Glutamatergic neuron (in vitro differentiated cells): ENCODE data around the gene EMILIN1. TPM values are rescaled to one million over a fixed set of nuclear protein-coding genes. Genes with fewer than 3 reads are reported as not detected.

Experiments used
- DNase-seq: peaks from one replicate; pipeline ENCODE4 v3.0.0; 2022
- H3K27ac Mint-ChIP-seq: one replicate; pipeline ENCODE4 v1.8.0; 2020; ENCODE audit warnings: mild to moderate bottlenecking, mixed read lengths, inconsistent platforms; ENCODE audit not compliant: unreplicated experiment
- H3K27me3 Mint-ChIP-seq: one replicate; pipeline ENCODE4 v1.8.0; 2020; ENCODE audit warnings: mild to moderate bottlenecking, moderate library complexity, mixed read lengths, inconsistent platforms; ENCODE audit not compliant: unreplicated experiment
- H3K36me3 Mint-ChIP-seq: one replicate; pipeline ENCODE4 v1.8.0; 2020; ENCODE audit warnings: mild to moderate bottlenecking, mixed read lengths, inconsistent platforms; ENCODE audit not compliant: unreplicated experiment
- H3K4me1 Mint-ChIP-seq: one replicate; pipeline ENCODE4 v1.8.0; 2020; ENCODE audit warnings: mild to moderate bottlenecking, low read depth, mixed read lengths, inconsistent platforms; ENCODE audit not compliant: unreplicated experiment
- H3K4me3 Mint-ChIP-seq: one replicate; pipeline ENCODE4 v1.8.0; 2020; ENCODE audit warnings: mild to moderate bottlenecking, mixed read lengths, inconsistent platforms; ENCODE audit not compliant: unreplicated experiment
- H3K9me3 Mint-ChIP-seq: one replicate; pipeline ENCODE4 v1.8.0; 2020; ENCODE audit warnings: mild to moderate bottlenecking, moderate library complexity, mixed read lengths, inconsistent platforms; ENCODE audit not compliant: unreplicated experiment
- total RNA-seq: library from RNA; stranded (reverse); fragmentation: NEBNext Ultra II Directional; extraction: Animal tissue kit (Norgen Biotek cat#: 25700); gene quantifications from one replicate; pipeline ENCODE4 v1.2.1, GENCODE V29; 2021; ENCODE audit not compliant: unreplicated experiment
- TF ChIP-seq, protein P1 (sequence below): fragments of 200-600 bp; sonication (generic); IDR thresholded peaks from one replicate; pipeline ENCODE4 v1.5.0; 2021; ENCODE audit not compliant: partially characterized antibody, unreplicated experiment

EMILIN1 gene
- total RNA-seq, 1 donor from 2014 or later = 3.2 TPM

DNA sequence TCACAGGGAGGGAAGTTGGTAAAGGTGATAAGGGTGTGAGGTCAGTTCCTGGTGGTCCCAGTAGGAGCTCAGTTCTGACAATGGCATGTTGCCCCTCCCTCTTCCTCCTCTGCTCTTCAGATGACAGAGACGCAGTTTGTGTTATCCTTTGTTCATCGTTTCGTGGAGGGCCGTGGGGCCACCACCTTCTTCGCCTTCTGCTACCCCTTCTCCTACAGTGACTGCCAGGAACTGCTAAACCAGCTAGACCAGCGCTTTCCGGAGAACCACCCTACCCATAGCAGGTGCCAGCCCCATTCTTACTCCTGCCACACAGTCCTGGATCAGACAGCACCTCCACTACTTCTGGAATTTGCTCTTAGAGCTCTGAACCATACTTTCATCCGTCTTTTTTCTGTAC, 24.6 kb upstream of the EMILIN1 start:
- DNase-seq = no peak
- Mint-ChIP-seq H3K4me3 (peak overlapping the region; percentile 10), H3K27me3 (peaks cover 25% of the 10 kb centered on the region), H3K4me1 (peaks cover 7% of the 10 kb centered on the region), H3K9me3 (peaks cover 23% of the 10 kb centered on the region), H3K27ac (no peak overlapping the region), H3K36me3 (peaks cover 9% of the 10 kb centered on the region)
- TF ChIP-seq, protein P1, sequence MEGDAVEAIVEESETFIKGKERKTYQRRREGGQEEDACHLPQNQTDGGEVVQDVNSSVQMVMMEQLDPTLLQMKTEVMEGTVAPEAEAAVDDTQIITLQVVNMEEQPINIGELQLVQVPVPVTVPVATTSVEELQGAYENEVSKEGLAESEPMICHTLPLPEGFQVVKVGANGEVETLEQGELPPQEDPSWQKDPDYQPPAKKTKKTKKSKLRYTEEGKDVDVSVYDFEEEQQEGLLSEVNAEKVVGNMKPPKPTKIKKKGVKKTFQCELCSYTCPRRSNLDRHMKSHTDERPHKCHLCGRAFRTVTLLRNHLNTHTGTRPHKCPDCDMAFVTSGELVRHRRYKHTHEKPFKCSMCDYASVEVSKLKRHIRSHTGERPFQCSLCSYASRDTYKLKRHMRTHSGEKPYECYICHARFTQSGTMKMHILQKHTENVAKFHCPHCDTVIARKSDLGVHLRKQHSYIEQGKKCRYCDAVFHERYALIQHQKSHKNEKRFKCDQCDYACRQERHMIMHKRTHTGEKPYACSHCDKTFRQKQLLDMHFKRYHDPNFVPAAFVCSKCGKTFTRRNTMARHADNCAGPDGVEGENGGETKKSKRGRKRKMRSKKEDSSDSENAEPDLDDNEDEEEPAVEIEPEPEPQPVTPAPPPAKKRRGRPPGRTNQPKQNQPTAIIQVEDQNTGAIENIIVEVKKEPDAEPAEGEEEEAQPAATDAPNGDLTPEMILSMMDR = no peak

DNA sequence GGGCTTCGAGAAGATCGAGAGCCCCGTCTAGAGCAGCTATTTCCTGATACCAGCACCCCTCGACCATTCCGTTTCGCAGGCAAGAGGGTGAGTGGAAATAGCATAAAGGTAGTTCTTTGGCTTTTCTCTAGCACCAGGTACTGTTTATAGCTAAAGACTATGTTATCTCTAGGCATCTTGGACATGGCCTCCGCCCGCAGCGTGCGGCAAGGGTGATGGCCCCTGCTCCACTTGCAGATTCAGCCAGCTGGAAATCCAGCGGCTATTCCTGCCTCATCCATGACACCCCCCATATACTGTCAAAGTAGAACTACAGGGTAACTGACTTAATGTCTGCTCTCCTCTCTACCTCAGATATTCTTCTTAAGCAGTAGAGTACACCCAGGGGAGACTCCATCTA, 23.7 kb upstream of the EMILIN1 start:
- H3K4me3 Mint-ChIP-seq = peak overlapping the region; percentile 2
- peaks cover 3% of the 10 kb centered on the region for H3K4me1 Mint-ChIP-seq
- no peak for DNase-seq
- no peak overlapping the region for H3K27ac Mint-ChIP-seq
- TF ChIP-seq, protein P1 = no peak
- H3K27me3 Mint-ChIP-seq = peaks cover 20% of the 10 kb centered on the region
- peaks cover 17% of the 10 kb centered on the region for H3K9me3 Mint-ChIP-seq
- H3K36me3 Mint-ChIP-seq = peaks cover 9% of the 10 kb centered on the region

DNA sequence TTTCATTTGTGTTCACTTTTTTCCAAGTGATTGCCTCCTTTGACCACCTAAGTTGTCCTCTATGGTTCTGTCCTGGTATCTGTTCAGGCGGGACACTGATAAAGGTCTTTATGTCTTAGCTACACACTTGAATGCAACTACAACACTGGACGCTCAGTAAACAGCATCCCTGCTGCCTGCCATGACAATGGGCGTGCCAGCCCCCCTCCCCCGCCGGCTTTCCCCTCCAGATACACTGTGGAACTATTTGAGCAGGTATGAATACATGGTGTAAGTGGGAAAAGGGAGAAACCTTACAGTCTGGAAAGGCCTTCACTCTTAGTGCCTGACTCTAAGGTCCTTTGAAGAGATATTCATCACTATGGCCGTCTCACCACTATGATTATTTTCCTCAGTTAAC, 21.2 kb upstream of the EMILIN1 start:
- Mint-ChIP-seq H3K27ac (no peak overlapping the region), H3K9me3 (peaks cover 3% of the 10 kb centered on the region), H3K4me3 (no peak overlapping the region), H3K27me3 (peaks cover 7% of the 10 kb centered on the region), H3K36me3 (no peaks in the 10 kb centered on the region), H3K4me1 (no peaks in the 10 kb centered on the region)
- TF ChIP-seq, protein P1 = no peak
- no peak for DNase-seq

DNA sequence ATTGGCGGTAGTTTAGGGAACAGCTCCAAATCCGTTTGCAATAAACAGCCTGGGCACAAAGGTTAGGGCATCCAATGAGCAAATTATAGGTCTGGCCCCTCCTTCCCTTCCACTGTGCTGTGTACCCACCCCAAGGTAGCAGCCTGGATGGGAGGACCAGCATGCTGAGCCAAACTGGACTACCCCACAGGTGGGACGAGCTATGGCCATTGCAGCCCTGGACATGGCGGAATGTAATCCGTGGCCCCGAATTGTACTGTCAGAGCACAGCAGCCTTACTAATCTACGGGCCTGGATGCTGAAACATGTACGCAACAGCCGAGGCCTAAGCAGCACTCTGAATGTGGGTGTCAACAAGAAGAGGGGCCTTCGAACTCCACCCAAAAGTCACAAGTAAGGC, 20.2 kb upstream of the EMILIN1 start:
- TF ChIP-seq, protein P1 = no peak
- H3K9me3 Mint-ChIP-seq = no peaks in the 10 kb centered on the region
- H3K4me3 Mint-ChIP-seq = no peak overlapping the region
- DNase-seq = no peak
- peaks cover 5% of the 10 kb centered on the region for H3K36me3 Mint-ChIP-seq
- no peak overlapping the region for H3K27ac Mint-ChIP-seq
- peaks cover 4% of the 10 kb centered on the region for H3K27me3 Mint-ChIP-seq
- H3K4me1 Mint-ChIP-seq = no peaks in the 10 kb centered on the region

DNA sequence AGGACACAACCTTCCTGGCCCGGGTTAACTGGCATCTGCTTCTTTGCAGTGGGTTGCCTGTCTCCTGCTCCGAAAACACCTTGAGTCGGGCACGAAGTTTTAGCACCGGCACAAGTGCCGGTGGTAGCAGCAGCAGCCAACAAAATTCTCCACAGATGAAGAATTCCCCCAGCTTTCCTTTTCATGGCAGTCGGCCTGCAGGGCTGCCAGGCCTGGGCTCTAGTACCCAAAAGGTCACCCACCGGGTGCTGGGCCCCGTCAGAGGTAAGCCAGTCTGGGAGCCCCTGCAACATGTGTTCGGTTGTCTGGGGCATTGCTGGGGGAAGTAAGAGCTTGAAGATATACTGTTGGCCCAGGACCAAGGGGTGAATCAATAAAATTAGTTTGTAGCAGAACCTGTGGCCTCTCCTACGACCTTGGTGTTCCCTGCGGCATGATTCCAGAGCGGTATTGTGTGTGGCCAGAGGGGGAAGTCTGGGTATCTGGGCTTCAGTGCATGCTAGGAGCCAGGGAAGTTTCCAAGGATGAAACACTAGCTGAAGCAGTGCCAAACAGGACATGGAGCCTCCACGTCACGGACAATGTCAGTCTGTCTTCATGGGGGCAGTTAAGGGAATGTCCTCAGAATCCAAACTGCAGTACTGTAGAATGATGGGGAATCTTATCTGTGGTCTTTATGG, 19.1 kb upstream of the EMILIN1 start:
- TF ChIP-seq, protein P1 = no peak
- DNase-seq = no peak
- Mint-ChIP-seq H3K9me3 (no peaks in the 10 kb centered on the region), H3K27me3 (no peaks in the 10 kb centered on the region), H3K4me3 (no peak overlapping the region), H3K27ac (no peak overlapping the region), H3K4me1 (no peaks in the 10 kb centered on the region), H3K36me3 (peaks cover 5% of the 10 kb centered on the region)
